ENCODE data around the gene MBOAT1. TPM values are rescaled to one million over a fixed set of nuclear protein-coding genes. Genes with fewer than 3 reads are reported as not detected.
"Not testable (repeated sequence)": the region's sequence is repeated elsewhere in the genome, so short reads cannot be mapped to it uniquely, and the experiment has no call there.

The MBOAT1 gene, protein sequence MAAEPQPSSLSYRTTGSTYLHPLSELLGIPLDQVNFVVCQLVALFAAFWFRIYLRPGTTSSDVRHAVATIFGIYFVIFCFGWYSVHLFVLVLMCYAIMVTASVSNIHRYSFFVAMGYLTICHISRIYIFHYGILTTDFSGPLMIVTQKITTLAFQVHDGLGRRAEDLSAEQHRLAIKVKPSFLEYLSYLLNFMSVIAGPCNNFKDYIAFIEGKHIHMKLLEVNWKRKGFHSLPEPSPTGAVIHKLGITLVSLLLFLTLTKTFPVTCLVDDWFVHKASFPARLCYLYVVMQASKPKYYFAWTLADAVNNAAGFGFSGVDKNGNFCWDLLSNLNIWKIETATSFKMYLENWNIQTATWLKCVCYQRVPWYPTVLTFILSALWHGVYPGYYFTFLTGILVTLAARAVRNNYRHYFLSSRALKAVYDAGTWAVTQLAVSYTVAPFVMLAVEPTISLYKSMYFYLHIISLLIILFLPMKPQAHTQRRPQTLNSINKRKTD
- total RNA-seq: 10 to 100 TPM; 11.8 to 13.8 TPM

DNA sequence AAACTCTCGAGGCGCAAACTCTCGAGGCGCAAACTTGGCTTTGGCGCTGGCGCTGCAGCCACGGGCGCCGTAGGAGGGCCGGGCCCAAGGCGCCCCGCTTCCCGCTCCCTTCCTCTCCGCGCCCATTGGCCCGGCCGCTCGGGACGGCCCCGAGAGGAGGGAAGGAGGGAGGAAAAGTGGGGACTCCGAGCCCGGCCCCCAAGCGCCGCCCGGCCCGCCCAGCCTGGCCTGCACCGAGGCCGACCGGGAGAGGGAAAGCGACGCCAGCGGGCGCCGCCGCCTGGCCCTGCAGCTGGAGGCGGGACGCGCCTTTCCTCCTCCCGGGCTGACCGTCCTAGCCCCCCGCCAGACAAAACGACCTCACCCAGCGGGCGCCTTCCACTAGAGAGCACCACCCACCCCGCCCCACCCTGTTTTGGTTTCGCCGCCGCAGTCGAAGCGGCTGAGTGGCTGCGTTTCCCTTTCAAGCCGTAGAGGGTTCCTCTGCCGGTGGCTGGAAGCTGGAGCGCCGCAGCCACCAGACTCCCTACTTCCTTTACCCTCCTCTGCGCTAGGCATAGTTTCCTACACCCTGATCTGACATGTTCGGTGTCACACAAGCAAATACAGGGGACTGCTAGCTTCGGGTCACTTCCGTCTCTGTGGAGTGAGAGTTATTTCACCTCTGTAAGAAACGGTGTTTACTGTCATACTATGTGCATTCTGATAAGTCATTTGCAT is at the start of gene MBOAT1:
TSS of gene MBOAT1 (minus strand) at position 78 of the 720 bp plus-strand sequence. CDS start 235 bp downstream, outside the sequence.
- DNase-seq (ENCODE audit: low spot score in 2 of 2): peak; percentile 74 to 81
- peak within 1 kb of the TSS; percentile 86 to 91 for H3K27ac Mint-ChIP-seq
- H3K9me3 Mint-ChIP-seq: no peaks in the 10 kb centered on the region
- ATAC-seq: peak; percentile 89 to 92
- H3K36me3 Mint-ChIP-seq: peaks cover 0 to 6% of the 10 kb centered on the region in 2 donors

DNA sequence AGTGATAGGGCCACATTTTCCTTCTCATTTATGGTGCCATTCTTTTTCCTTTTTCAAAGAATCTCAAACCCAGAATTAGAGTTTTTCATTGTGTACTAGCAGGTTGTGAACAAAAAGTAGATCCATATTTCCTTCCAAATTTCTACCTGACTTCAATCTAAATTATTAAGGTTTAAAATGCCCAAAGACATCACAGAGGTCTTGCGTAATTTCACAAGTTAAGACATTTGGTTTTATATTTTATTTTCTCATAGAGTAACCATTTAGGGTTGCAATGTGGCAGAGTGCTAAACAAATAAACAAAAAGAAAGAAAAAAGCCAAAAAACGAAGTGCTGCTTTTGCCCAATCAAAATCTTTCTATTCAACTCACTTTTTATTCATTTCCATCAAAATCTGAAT is 49.4 kb upstream of the MBOAT1 start:
- Mint-ChIP-seq H3K9me3 (no peaks in the 10 kb centered on the region), H3K27ac (no peak overlapping the region), H3K36me3 (no peaks in the 10 kb centered on the region)
- no peak for DNase-seq (ENCODE audit: low spot score in 2 of 2)
- ATAC-seq: no peak

DNA sequence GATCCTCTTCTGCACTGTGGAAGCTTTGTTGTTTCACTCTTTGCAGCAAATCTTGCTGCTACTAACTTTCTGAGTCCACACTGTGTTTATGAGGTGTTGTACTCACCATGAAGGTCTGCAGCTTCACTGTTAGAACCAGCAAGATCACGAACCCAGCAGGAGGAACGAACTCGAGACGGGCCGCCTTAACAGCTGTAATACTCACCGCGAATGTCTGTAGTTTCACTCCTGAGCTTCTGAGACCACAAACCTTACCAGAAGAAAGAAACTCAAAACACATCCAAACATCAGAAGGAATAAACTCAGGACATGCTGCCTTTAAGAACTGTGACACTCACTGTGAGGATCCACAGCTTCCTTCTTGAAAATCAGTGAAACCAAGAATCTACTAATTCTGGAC is 48.1 kb upstream of the MBOAT1 start:
- no peak overlapping the region for H3K27ac Mint-ChIP-seq
- no peaks in the 10 kb centered on the region for H3K9me3 Mint-ChIP-seq
- no peaks in the 10 kb centered on the region for H3K36me3 Mint-ChIP-seq
- ATAC-seq (no peak), DNase-seq (ENCODE audit: low spot score in 2 of 2) (no peak)

DNA sequence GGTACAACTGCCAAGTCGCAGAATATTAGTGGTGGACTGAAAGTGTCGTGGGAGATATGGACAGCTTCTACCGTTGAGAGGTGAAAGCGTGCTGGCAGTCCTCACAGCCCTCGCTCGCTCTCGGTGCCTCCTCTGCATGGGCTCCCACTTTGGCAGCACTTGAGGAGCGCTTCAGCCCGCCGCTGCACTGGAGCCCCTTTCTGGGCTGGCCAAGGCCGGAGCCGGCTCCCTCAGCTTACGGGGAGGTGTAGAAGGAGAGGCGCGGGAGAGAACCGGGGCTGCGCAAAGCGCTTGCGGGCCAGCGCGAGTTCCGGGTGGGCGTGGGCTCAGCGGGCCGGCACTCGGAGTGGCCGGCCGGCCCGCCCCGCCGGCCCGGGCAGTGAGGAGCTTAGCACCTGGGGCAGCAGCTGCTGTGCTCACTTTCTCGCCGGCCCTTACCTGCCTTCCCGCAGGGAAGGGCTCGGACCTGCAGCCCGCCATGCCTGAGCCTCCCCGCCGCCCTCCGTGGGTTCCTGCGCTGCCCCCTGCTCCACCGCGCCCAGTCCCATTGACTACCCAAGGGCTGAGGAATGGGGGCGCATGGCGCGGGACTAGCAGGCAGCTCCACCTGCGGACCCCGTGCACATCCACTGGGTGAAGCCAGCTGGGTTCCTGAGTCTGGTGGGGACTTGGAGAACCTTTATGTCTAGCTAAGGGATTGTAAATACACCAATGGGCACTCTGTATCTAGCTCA is 47.2 kb upstream of the MBOAT1 start:
- Mint-ChIP-seq H3K27ac (no peak overlapping the region), H3K9me3 (no peaks in the 10 kb centered on the region), H3K36me3 (no peaks in the 10 kb centered on the region)
- DNase-seq (ENCODE audit: low spot score in 2 of 2): no peak
- ATAC-seq: no peak

DNA sequence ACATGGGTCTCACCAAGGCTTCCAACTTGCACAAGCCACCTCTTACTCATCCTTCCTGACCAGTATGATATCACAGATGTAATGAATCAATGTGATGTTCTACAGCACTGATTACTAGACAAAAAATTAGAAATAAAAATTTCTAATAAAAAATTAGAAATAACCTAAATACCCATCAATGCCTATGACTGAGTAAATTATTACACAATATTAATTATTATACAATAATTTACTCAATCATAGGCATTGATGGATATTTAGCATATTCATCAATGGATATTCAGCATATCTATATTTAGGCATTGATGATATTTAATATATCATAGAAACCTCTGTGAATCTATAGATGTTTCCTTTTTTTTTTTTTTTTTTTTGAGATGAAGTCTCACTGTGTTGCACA is 43.2 kb upstream of the MBOAT1 start:
- DNase-seq (ENCODE audit: low spot score in 2 of 2): no peak
- no peaks in the 10 kb centered on the region for H3K9me3 Mint-ChIP-seq
- H3K27ac Mint-ChIP-seq: no peak overlapping the region
- no peak for ATAC-seq
- H3K36me3 Mint-ChIP-seq: no peaks in the 10 kb centered on the region

DNA sequence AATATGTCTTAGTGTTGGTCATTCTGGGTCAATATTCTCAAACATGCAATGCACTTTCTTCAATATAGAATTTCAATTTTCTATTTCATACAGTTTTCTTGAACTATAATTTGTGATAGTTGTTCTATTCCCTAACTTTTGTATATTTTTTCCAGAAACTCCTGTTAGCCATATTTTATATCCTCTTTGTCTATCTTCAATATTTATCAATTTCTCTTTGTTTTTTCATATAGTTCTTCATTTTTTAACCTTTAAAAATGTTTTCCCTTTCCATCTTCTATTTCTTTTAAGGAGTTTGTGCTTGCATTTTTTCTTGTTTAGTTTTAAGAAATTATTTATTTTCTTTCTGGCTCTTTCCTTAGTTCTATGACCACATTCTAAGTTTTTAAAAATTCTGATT is 42.0 kb upstream of the MBOAT1 start:
- H3K9me3 Mint-ChIP-seq: no peaks in the 10 kb centered on the region
- ATAC-seq (no peak), DNase-seq (ENCODE audit: low spot score in 2 of 2) (no peak)
- H3K36me3 Mint-ChIP-seq: no peaks in the 10 kb centered on the region
- H3K27ac Mint-ChIP-seq: no peak overlapping the region

DNA sequence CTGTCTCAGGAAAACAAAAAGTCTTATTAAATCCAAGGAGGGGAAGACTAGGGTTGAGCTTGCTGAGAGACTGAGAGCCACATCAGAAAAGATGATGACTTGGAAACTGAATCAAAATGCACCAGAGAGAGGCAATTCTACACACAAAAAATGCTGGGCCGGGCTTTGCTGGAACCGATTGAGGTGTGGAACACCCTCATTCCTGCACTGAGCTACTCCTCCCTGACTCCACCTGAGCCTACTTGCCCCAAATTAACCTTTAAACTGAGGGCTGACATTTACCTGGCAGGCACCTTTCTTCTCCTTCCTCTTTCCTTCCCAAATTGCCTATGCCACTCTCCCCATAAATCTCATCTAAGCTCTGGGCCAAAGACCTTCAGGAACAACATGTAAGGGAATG is 40.8 kb upstream of the MBOAT1 start:
- Mint-ChIP-seq H3K36me3 (no peaks in the 10 kb centered on the region), H3K27ac (peak overlapping the region in 1 of 2 donors; percentile 49), H3K9me3 (no peaks in the 10 kb centered on the region)
- DNase-seq (ENCODE audit: low spot score in 2 of 2): no peak
- no peak for ATAC-seq

DNA sequence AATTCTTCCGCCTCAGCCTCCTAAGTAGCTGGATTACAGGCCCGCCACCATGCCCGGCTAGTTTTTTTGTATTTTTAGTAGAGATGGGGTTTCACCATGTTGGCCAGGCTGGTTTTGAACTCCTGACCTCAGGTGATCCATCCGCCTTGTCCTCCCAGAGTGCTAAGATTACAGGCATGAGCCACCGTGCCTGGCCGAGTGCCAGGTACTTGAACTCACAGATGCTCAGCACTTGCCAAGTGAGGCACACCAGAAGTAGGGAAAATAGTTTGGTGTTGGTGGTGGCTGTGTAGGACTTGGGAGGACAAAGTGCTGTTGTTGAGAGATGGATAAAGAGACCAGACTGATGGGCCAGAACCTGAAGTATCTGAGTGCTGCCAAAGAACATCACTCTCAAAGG is 40.0 kb upstream of the MBOAT1 start:
- no peak for DNase-seq (ENCODE audit: low spot score in 2 of 2)
- no peaks in the 10 kb centered on the region for H3K36me3 Mint-ChIP-seq
- no peak for ATAC-seq
- no peaks in the 10 kb centered on the region for H3K9me3 Mint-ChIP-seq
- peak overlapping the region in 1 of 2 donors; percentile 49 for H3K27ac Mint-ChIP-seq

DNA sequence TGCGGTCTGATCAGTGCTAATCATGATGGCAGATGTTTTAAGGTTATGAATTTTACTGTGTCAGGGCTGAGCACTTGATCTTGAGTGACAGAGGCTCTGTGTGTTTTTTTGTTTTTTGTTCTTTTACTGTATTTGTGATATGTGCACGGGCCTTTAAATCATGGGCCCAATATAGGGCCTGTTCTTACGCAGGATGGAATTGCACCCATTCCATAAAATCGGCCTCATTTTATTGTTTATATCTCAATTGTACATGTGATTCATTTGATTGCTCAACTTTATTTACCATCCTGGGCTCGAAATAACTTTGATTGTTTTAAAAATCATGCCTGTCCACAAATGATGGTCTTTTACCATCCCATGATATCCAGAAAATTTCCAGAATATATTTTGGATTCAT is 39.3 kb upstream of the MBOAT1 start:
- no peak overlapping the region for H3K27ac Mint-ChIP-seq
- no peaks in the 10 kb centered on the region for H3K36me3 Mint-ChIP-seq
- no peak for ATAC-seq
- H3K9me3 Mint-ChIP-seq: no peaks in the 10 kb centered on the region
- DNase-seq (ENCODE audit: low spot score in 2 of 2): no peak

DNA sequence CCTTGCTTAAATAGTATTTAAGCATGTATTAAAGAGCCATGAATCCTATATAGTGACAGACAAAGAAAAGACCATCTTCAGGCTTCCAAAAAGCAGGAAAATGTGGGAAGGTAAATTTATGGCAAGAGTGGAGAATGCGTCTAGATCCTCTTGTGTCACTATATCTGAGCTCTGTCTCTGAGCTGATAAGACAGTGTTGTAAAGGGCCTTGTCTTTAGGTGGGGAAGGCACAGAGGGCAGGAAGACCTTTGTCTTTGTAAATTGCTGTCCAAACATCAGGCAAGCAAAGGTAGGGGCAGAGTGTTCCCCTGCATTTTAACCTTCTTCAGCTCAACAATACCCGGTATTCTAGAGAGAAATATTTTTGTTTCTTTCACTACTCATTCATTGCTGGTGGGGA is 33.9 kb upstream of the MBOAT1 start:
- no peak for DNase-seq (ENCODE audit: low spot score in 2 of 2)
- Mint-ChIP-seq H3K36me3 (no peaks in the 10 kb centered on the region), H3K27ac (no peak overlapping the region), H3K9me3 (no peaks in the 10 kb centered on the region)
- ATAC-seq: no peak

DNA sequence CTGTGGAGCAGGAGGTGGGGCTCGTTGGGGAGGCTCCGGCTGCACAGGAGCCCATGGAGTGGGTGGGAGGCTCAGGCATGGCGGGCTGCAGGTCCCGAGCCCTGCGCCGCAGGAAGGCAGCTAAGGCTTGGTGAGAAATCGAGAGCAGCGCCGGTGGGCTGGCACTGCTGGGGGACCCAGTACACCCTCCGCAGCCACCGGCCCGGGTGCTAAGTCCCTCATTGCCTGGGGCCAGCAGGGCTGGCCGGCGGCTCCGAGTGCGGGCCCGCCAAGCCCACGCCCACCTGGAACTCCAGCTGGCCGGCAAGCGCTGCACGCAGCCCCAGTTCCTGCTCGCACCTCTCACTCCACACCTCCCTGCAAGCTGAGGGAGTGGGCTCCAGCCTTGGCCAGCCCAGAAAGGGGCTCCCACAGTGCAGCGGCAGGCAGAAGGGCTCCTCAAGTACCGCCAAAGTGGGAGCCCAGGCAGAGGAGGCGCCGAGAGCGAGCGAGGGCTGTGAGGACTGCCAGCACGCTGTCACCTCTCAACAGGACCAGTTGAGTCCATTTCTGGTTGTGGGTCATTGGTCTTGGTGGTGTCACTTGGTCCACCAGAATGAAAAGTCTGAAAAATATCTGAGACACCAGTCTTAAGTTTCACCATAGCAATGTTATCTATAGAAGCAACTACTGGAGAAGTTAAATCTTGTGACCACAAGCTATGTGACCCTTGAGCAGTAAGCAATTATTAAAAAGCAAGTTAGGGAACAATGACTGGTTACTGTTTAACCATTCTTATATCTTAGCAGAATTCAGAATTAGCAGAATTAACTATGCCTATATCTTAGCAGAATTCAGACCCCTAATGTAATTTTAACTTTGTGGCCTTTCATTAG is 32.8 kb upstream of the MBOAT1 start:
- not testable (repeated sequence) for H3K9me3 Mint-ChIP-seq; H3K36me3 Mint-ChIP-seq; DNase-seq (ENCODE audit: low spot score in 2 of 2); H3K27ac Mint-ChIP-seq; ATAC-seq

DNA sequence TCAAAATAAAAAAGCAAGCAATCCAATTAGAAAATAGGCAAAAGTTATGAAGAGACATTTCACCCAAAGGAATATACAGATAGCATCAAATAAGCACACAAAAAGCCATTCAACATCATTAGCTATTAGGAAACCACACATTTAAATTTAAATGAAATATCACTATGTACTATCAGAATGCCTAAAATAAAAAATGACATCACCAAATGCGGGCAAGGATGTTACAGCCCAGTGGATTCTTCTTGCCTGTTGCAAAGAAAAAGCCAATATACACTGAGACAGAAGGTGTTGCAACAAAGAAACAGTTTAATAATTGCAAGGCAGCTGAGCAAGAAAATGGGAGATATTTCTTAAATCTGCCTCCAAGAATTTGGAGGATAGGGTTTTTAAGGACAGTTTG is 31.0 kb upstream of the MBOAT1 start:
- ATAC-seq (no peak), DNase-seq (ENCODE audit: low spot score in 2 of 2) (no peak)
- Mint-ChIP-seq H3K9me3 (no peaks in the 10 kb centered on the region), H3K36me3 (no peaks in the 10 kb centered on the region), H3K27ac (no peak overlapping the region)

DNA sequence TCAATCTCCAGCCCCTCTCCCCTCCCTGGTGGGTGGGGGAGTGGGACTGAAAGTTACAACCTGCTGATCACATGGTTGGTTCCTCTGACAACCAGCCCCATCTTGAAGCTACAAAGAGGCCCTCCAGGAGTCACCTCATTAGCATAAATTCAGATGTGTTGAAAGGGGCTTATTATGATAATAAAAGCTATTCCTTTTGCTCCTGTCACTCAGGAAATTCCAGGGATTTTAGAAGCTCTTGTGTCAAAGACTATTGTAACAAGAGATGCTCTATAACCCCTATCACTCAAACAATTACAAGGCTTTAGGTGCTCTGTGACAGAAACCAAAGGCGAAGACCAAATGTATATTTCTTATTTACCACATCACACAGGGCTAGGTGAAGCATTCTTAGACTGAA is 30.1 kb upstream of the MBOAT1 start:
- Mint-ChIP-seq H3K36me3 (no peaks in the 10 kb centered on the region), H3K9me3 (no peaks in the 10 kb centered on the region), H3K27ac (no peak overlapping the region)
- ATAC-seq (no peak), DNase-seq (ENCODE audit: low spot score in 2 of 2) (no peak)

DNA sequence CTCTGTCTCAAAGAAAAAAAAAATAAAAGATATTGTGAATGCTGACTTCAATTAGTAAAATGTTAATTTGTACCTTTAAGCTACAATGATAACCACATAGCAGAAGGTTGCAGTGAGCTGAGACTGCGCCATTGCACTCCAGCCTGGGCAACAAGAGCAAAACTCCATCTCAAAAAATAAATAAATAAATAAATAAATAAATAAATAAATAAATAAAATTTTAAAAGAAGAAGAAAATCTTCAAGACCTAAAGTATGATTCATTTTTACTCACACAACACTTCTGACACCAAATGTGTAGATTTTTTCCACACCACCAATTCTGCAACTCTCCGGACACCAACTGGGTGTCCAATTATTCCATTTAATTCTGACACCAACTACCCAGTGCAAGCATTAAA is 28.8 kb upstream of the MBOAT1 start:
- Mint-ChIP-seq H3K9me3 (no peaks in the 10 kb centered on the region), H3K27ac (no peak overlapping the region), H3K36me3 (no peaks in the 10 kb centered on the region)
- ATAC-seq: no peak
- no peak for DNase-seq (ENCODE audit: low spot score in 2 of 2)

DNA sequence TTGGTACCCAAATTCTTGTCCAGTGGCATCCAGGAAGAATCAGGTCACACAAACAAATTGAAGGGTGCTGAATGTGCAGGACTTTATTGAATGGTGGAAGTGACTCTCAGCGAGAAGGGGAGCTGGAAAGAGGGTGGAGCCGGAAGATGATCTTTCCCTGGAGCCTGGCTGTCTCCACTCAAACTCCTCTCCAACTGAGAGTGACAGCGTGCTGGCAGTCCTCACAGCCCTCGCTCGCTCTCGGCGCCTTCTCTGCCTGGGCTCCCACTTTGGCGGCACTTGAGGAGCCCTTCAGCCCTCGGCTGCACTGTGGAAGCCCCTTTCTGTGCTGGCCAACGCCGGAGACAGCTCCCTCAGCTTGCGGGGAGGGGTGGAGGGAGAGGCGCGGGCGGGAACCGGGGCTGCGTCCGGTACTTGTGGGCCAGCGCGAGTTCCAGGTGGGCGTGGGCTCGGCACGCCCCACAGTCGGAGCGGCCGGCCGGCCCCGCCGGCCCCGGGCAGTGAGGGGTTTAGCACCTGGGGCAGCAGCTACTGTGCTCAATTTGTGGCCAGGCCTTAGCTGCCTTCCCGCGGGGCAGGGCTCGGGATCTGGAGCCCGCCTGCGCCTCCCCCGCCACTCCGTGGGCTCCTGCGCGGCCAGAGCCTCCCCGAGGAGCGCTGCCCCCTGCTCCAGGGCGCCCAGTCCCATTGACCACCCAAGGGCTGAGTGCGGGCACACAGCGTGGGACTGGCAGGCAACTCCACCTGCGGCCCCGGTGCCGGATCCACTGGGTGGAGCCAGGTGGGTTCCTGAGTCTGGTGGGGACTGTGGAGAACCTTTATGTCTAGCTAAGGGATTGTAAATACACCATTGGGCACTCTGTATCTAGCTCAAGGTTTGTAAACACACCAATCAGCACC is 26.7 kb upstream of the MBOAT1 start:
- no peaks in the 10 kb centered on the region for H3K36me3 Mint-ChIP-seq
- H3K27ac Mint-ChIP-seq: no peak overlapping the region
- no peak for DNase-seq (ENCODE audit: low spot score in 2 of 2)
- ATAC-seq: no peak
- H3K9me3 Mint-ChIP-seq: no peaks in the 10 kb centered on the region

Measured in activated naive CD4-positive, alpha-beta T cell treated with anti-CD3 and anti-CD28 coated beads, Interleukin-2, amount 50 U/mL, for 72 hours (primary cell).